HG02840 (cell line): ENCODE measurements around the gene SBDS.
A peak's percentile ranks its signal among the peaks of the same experiment; 100 is the strongest.
"Not testable (repeated sequence)": the region's sequence is repeated elsewhere in the genome, so short reads cannot be mapped to it uniquely, and the experiment has no call there.

Experiments
- ATAC-seq: cut with Tn5 transposase; IDR thresholded peaks from one replicate; pipeline ENCODE4 v1.9.1; 2021; ENCODE audit warnings: mild to moderate bottlenecking, moderate library complexity, moderate number of reproducible peaks; ENCODE audit not compliant: unreplicated experiment, low FRiP score

The SBDS gene

DNA sequence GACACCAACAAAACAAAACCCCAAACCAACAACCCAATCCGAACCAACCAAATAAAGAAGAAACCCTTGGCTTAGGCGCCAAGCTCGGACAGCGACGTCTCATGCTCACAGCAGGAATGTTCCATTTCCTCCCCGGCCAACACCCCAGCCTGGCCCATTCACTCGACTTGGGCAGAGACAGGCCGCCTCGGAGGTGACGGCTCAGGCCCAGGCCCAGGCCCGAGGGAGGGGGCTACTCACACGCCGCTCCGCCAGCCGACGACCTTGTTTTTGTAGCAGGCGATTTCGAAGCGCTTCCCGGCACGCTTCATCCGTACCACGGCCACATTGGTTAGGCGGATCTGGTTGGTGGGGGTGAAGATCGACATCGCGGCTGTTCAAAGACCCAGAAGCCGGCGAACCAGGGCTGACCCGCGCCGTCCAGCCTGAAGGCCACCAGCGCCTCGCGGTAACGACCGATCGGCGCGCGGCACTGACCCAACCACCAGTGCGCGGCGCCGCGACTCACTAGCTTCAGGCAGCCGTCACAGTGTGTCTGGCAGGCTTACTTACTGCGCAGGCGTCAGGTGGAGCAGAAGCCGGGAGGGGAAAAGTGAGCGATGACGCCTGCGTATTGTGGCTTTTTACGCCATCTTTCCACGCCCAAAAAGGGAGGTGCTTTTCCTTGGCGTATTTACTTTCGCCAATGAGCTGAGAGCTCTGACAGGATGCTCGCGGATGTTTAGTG, at the start of gene SBDS:
TSS of gene SBDS (minus strand) at position 537 of the 727 bp plus-strand sequence. CDS start at position 368, 169 bp downstream.
- peak; percentile 66 for ATAC-seq

DNA sequence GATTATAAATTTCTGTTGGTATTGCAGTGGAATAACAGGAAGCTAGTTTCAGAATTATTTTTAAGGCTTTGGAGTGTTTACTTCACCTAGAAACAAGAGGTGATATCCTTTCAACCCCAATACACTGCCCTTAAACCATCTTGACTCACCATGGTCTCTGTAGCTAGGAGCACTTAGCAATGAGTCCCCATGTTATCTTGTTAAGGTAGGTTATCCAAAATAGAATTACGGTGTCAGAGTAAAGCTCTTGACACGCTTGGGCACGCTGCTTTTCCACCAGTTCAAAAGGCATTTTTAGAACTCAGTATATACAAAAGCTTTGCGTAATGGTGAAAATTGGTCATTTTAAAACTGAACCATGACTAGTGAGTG, 48.2 kb upstream of the SBDS start:
- not testable (repeated sequence) for ATAC-seq

DNA sequence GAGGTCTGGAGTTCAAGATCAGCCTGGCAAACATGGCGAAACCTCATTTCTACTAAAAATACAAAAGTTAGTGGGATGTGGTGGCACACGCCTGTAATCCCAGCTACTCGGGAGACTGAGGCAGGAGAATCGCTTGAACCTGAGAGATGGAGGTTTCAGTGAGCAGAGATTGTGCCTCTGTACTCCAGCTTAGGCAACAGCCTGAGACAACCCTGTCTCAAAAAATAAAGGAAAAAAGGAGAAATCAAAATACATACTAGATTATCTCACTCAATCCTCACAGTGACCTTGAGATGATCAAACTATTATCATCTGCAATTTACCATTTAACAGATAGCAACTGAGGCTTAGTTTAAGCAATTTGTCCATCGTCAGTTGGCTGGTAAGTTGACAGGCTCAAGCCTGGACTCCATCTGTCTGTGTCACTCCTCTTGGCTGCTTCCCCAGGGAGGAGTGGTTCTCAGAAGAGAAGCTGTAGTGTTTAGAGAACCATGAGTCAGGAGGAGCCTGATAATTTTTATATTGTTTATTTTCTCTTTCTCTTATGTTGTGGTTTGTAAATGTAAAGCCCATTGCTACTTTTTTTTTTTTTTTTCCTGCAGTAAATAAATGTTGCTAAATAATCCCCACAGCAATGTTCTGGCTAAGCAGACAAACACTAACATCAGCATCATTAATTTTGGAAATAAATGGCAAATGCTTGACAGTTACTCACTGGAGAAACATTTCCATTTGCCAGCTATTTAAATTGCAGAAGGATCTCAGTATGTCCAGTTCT, 47.6 kb upstream of the SBDS start:
- ATAC-seq, result not testable (repeated sequence)

DNA sequence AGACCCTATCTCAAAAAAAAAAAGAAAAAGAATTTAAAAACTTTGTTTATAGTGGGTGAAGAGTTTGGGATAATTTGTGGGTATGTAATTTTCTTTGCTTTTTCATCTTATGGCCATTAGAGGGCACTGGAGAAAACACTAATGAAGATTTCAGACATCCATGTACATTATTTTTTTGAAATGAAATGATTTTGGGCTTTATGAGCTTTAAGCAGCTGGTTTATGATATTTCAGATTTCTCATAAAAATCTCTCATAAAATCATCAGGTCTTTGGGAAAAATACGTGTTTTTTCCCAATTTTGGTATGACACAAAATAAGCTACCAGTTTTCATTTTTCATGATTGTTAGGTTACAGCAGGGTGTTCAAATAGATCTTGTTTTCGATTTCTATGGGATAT, 45.4 kb upstream of the SBDS start:
- ATAC-seq, result not testable (repeated sequence)

DNA sequence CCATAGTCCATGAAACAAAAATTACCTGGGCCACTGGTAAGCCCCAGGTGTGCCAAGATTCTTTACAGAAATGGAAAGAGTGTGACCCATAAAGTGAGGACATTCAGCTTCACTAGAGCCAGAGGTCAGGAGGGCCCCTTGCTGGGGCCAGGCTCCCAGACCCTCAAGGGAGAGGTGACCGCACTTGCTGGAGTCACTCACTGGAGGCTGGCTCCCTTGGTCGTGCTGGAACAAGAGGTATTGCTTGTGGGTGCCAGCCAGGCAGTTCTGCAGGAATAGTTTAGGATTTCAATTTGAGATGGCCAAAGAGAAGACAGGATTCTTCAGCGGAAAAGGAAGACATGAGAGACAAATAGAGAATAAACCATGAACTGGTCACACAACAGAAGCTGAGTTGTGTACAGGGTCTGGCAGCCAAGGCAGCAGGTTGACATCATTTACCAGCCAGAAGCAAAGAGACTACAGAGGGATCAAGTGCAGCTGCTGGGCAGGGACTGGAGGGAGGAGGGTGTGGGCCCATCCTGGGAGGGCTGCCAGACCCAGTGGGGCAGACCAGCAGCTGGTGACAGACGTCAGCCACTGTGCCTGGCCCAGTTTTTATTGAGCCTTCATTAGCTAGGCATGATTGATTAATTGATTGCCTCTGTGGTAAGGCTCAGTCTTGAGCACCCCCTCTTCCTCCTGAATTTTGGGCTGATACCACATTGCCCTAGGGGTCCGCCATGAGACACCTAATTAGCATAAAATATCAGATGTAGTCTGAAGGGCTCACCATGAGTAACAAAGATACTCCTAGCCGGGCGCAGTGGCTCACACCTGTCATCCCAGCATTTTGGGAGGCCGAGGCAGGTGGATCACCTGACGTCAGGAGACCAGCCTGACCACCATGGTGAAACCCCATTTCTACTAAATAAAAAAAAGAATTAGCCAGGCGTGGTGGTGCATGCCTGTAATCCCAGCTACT, 41.3 kb upstream of the SBDS start:
- not testable (repeated sequence) for ATAC-seq

DNA sequence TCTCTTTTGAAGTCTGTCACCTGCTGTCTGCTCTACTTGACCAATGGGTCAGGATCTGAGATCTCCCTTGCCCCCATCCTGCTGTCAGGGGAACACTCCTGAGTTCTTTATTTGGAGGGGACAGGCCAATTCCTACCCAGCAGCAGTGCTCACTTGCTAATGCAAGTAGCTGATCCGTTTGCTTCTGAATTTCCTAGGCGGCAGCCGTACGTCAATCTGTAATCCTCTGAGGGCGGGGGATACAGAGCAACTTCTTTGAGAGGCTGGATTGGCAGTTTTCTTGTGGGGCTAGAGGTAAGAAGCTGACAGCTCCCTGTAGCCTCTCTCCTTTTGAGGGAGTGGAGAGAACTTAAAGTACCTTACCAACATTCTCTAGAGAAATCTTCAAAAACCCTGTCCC, 37.9 kb upstream of the SBDS start:
- no peak for ATAC-seq

DNA sequence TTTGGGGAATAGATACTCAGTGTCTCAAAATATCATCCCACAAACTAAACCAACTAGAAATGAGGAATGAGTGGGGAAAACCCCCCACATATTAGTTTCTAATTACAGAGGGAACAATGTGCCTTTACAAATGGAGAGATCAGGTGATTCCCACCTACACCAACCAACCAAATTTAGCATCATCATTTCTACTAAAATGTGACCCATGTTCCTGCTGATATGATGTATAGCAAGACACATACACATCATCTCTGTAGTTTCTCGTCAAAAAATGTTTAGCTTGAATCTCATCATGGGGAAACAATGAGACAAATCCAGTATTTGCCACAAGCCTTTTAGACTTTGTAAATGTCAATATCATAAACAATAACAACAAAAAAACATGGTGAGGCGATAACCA, 36.3 kb upstream of the SBDS start:
- not testable (repeated sequence) for ATAC-seq

DNA sequence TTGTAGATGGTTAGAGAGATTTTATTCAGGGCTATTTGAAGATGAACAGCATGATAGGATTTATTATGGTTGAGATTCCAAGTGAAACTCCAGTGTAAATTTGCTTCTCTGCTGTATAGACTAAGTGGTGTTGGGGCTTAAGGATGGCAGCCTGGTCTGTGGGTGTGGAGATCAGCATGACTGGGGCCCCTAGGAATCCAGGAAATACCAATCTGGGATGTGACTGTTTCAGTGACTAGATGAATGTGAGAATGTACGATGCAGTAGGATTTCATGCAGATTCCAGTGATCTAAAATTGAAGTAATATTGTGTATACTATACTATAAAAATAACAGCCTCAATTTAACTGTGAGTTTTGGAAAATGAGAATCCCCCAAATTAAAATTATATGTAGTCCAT, 30.1 kb upstream of the SBDS start:
- ATAC-seq, result not testable (repeated sequence)

DNA sequence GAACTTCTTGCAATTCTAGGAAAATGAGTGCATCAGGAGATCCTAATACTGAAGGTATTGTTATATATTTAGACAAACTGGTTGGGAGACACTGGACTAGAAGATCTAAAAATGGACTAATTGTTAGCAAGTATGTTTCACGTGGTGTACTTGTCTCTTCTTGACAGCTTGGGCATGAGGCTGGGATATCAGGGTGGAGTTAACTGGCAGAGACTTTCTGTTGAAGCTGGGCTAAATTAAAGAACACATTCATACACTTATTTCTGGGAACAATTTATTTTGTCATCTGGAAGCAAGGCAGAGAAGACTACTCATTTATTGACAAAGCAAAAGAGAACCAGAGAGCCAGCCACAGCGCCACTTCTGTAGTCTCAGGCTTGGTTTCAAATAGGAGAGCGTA, 27.1 kb upstream of the SBDS start:
- no peak for ATAC-seq

DNA sequence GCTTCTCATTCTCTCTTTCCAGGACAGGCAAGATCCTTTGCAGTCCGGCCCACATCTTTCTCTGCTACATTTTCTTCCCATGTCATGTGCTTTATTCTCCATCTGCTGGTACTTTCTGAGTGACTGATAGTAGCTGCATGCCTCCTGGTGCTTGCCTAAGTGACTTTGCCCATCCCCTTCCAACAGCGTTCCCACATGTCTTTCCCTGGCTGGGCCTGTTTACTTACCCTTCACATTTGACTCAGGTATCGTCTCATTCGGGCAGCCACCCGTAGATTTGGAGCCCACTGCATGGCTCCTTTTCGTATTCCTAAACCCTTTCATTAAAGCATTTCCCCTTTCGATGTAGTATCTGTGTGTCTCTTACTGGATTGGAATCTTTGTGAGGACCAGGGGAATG, 25.9 kb upstream of the SBDS start:
- no peak for ATAC-seq

DNA sequence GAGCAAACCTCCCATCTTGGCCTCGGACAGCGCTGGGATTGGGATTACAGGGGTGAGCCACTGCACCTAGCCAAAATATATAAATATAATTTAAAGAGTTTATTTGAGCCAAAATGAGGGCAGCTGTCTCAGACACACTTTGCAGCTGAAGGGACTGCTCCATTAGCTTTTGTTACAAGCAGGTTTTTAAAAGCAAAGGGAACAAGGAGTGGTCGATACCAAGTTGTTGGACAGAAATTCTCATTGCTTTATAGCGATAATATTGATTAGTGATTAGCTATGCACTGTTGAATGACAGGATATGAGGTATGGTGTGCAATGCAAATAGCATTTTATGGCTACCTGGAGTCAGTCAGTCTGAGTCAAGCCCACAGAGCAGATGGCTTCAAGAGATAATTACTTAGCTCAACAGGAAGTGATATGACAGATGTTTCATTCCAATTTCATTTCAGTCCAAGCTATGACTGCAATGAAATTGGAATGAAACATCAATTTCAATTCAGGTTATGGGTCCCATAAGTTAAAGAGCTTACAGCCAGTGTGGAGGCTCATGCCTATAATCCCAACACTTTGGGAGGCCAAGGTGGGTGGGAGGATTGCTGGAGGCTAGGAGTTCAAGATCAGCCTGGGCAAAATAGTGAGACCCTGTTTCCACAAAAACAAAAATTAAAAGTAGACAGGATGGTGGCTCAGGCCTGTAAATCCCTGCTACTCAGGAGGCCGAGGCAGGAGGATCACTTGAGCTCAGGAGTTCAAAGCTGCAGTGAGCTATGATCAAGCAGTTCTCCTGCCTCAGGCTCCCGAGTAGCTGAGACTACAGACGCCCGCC, 24.4 kb upstream of the SBDS start:
- no peak for ATAC-seq

DNA sequence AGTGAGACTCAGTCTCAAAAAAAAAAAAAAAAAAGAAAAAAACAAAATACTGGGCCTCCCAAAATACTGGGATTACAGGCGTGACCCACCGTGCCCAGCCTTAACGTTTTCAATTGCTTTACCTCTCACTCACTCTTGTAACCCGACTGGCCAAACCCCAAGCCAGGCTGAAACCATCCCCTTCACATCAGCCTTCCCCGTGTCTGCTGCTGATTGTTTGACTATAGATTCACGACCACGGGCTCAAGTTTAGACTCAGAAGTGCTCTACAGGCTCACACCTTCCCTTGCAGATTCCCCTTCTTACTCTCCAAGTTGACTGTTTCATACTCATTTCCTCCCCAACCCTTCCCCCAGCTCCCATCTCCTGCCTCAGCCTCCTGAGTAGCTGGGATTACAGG, 23.6 kb upstream of the SBDS start:
- ATAC-seq, result no peak

DNA sequence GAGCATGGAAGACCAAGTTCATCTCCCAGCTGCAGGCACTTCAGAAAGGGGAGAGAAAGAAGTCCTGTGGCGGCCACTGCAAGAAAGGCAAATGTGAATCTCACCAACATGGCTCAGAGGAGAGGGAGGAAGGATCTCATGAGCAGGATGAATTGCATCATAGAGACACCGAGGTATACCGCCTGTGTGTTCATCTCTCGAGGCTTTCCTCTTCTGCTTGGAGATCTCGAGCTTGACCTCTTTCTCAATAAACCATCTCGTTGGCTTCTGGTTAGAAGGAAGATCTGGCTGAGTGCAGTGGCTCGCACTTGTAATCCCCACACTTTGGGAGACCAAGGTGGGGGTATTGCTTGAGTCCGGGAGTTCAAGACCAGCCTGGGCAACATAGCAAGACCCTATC, 22.6 kb upstream of the SBDS start:
- ATAC-seq, result not testable (repeated sequence)

DNA sequence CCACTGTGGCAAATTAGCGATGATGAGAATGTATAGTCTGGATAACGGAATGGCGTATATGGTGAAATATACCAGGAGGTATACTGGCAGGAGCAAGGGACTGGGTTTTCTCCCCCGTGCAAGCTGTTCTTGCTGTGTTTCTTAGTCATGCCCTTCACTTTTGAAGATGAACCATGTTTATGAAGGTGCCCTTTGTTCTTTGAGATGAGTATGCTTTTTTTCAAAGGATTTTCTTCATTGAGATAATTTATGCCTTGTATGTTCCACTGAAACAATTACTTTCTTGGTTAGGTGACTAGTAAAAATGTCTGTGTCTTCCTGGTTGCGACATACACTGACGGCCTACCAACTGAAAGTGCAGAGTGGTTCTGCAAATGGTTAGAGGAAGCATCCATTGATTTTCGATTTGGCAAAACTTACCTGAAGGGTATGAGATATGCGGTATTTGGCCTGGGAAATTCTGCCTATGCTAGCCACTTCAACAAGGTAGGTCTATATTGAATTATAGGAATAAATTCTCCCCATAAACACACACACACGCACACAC, 18.8 kb upstream of the SBDS start:
- ATAC-seq, result not testable (repeated sequence)

DNA sequence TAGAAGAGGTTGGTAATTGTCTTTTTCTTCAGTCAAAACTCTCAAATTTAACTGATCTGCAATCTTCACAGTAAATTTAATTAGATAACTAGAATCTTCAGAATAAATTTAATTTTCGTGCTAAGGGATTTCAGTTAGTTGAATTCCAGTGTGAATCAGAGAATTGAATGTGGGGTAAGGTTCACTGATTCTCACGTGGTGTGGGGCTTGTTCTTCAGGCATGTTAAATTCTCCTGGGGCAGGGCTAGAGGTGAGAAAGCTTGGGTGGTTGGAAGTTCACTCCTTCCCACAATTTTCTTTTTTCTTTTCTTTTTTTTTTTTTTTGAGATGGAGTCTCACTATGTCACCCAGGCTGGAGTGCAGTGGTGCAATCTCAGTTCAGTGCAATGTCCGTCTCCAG, 14.3 kb upstream of the SBDS start:
- not testable (repeated sequence) for ATAC-seq

DNA sequence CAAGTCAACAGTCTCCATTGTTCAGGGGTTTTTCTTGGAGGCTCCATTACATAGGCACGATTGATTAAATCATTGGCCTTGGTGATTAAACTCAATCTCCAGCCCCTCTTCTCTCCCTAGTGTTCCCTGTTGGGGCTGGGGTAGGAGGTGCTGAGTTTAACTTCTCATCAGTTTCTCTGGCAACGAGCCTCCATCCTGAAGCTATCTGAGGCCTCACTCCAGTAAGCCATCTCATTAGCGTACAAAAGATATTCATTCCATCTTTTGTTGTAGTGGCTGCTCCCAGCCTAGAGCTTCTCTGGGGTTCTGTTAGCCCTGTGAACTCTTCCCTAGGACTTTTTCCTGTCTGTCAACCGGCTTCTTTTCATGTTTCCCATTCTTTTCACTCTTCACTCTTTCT, 12.9 kb upstream of the SBDS start:
- ATAC-seq, result no peak

DNA sequence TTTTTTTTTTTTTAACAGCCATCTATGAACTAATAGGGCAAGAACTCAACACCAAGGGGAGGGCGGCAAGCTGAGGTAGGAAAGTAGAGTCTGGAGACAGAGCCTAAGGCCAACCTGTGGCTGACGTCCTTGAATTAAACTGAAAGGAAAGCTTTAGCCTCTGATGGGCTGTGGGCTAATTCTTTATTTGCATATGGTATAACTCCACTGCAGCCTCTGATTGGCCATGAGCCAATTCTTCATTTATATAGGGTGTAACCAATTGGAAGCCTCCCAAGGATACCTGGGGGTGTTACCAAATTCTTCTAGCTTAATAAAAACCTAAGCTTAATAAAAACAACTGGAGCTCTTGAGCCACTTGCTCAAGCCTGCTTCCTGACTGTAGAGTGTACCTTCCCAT, 11.6 kb upstream of the SBDS start:
- ATAC-seq, result no peak

DNA sequence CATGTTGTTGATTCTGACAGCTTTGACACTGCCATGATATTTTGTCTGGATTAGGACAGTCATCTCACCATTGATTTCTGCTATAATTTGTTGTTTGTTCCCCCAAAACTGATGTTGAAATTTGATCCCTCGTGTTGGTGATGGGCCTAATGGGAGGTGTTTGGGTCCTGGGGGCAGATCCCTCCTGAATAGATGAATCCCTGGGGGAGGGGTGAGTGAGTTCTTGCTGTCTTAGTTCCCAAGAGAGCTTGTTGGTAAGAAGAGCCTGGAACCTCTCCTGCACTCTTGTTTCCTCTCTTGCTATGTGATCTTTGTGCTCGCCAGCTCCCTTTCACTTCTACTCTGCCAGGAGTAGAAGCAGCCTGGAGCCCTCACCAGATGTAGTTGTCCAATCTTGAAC, 8.8 kb upstream of the SBDS start:
- not testable (repeated sequence) for ATAC-seq

DNA sequence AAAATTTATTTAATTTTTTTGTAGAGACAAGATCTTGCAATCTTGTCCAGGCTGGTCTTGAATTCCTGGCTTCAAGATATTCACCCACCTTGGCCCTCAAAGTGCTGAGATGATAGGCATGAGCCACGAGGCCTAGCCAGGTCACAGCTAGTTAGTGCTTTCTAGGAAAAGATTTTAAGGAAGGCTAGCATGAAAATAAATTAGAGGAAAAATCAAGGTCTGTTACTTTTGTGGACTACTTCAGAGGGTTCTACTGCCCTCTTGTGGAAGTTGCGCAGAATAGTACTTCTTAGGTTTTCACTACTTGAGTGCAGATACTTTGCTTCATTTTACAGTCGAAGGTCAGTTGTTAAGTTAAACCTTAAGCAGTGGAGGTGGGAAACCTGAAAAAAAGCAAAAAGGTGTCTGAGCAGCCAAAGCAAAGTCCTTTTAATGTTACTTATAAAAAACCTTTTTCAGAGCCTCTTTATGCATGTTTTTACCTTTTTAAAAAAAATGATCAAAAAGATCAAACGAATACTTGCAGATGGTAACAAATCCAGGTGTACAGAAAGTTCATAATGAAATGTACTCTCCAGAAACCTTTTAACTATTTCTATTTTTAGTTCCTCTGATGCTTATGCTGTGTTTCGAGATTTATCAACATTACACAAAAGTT, 5.3 kb upstream of the SBDS start:
- ATAC-seq, result not testable (repeated sequence)
